ENCODE measurements around the gene PPP2R5D. TPM values are rescaled to one million over a fixed set of nuclear protein-coding genes. Genes with fewer than 3 reads are reported as not detected.

PPP2R5D gene
- total and polyA plus RNA-seq, 9 of the 15 experiments (the other 6 are each of a cell fraction or from before 2014, with no cell fraction given): 1.3 to 96.1 (median 38.4) TPM

DNA sequence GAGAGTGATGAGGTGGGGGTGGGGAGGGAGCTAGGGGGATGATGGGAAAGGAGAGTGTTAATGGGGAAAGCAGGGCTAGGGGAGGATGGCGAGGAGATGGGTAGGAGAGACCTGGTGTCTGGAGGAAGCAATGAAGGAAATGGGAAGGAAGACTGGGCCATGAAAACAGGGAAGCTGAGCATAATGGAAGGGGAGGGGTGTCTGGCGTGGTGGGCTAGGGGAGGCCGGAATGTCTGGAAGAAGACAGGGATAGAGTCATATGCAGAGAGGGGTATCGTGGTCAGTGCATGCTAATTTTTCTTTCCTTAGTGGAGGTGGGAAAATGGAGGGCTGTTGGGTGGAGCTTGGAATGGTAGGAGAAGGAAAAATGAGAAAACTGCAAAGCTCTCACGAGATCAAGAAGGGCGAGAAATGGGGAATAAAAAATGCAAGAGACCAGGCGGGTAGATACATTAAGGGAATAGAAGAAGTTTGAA is 30.1 kb downstream of the PPP2R5D start (continued):
- TF ChIP-seq, protein P1, sequence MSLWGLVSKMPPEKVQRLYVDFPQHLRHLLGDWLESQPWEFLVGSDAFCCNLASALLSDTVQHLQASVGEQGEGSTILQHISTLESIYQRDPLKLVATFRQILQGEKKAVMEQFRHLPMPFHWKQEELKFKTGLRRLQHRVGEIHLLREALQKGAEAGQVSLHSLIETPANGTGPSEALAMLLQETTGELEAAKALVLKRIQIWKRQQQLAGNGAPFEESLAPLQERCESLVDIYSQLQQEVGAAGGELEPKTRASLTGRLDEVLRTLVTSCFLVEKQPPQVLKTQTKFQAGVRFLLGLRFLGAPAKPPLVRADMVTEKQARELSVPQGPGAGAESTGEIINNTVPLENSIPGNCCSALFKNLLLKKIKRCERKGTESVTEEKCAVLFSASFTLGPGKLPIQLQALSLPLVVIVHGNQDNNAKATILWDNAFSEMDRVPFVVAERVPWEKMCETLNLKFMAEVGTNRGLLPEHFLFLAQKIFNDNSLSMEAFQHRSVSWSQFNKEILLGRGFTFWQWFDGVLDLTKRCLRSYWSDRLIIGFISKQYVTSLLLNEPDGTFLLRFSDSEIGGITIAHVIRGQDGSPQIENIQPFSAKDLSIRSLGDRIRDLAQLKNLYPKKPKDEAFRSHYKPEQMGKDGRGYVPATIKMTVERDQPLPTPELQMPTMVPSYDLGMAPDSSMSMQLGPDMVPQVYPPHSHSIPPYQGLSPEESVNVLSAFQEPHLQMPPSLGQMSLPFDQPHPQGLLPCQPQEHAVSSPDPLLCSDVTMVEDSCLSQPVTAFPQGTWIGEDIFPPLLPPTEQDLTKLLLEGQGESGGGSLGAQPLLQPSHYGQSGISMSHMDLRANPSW (CRISPR knock-in tag; IDR thresholded peaks at IDR 0.05): no peak
- TF ChIP-seq CEBPG (CRISPR knock-in tag; IDR thresholded peaks at IDR 0.05): no peak
- no peak for TF ChIP-seq CEBPG (tag; conservative IDR thresholded peaks at IDR 0.05 in 1 of 2, IDR thresholded peaks at IDR 0.05 in 1 of 2)
- no peak for TF ChIP-seq HMGN3 (IDR thresholded peaks at IDR 0.05; ENCODE audit: borderline replicate concordance, extremely low read depth, insufficient read length, low read depth, low read length)
- TF ChIP-seq FOSL1 (tag; conservative IDR thresholded peaks at IDR 0.05): no peak
- no peak for TF ChIP-seq ZNF24 (IDR thresholded peaks at IDR 0.05)
- TF ChIP-seq, protein P2, sequence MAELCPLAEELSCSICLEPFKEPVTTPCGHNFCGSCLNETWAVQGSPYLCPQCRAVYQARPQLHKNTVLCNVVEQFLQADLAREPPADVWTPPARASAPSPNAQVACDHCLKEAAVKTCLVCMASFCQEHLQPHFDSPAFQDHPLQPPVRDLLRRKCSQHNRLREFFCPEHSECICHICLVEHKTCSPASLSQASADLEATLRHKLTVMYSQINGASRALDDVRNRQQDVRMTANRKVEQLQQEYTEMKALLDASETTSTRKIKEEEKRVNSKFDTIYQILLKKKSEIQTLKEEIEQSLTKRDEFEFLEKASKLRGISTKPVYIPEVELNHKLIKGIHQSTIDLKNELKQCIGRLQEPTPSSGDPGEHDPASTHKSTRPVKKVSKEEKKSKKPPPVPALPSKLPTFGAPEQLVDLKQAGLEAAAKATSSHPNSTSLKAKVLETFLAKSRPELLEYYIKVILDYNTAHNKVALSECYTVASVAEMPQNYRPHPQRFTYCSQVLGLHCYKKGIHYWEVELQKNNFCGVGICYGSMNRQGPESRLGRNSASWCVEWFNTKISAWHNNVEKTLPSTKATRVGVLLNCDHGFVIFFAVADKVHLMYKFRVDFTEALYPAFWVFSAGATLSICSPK (IDR thresholded peaks at IDR 0.05; ENCODE audit: borderline replicate concordance): peak; percentile 55; the same call in 1 of the 2 replicates
- TF ChIP-seq EHMT2 (IDR thresholded peaks at IDR 0.05): peak; percentile 77; the same call in 1 of the 2 replicates
- no peak for TF ChIP-seq ZNF584 (CRISPR knock-in tag; IDR thresholded peaks at IDR 0.05; ENCODE audit: low read depth)
- no peak for TF ChIP-seq PPARD (CRISPR knock-in tag; IDR thresholded peaks at IDR 0.05)
- TF ChIP-seq ZNF586 (CRISPR knock-in tag; conservative IDR thresholded peaks at IDR 0.05): no peak
- TF ChIP-seq CSDE1 (IDR thresholded peaks at IDR 0.05): 0 out of 4 replicates have a peak, but pooled peaks of 1 of the 2 experiments have one; percentile 70
- TF ChIP-seq ZNF551 (CRISPR knock-in tag; IDR thresholded peaks at IDR 0.05): no peak
- TF ChIP-seq ARNT (IDR thresholded peaks at IDR 0.05): peak in 1 of 2 experiments; percentile 39; a peak in 1 of 4 replicates
- TF ChIP-seq RBM34 (IDR thresholded peaks at IDR 0.05; ENCODE audit: borderline replicate concordance, insufficient read depth, low read length): no peak
- peak; percentile 60 for TF ChIP-seq ARID1B (IDR thresholded peaks at IDR 0.05)
- TF ChIP-seq ARHGAP35 (IDR thresholded peaks at IDR 0.05; ENCODE audit: partially characterized antibody): peak; percentile 80
- TF ChIP-seq ZNF696 (CRISPR knock-in tag; conservative IDR thresholded peaks at IDR 0.05): no peak
- no peak for TF ChIP-seq ZNF764 (CRISPR knock-in tag; IDR thresholded peaks at IDR 0.05; ENCODE audit: low read depth)
- peak; percentile 25 for TF ChIP-seq ASH1L (IDR thresholded peaks at IDR 0.05; ENCODE audit: borderline replicate concordance, low read depth, partially characterized antibody)
- TF ChIP-seq, protein P3, sequence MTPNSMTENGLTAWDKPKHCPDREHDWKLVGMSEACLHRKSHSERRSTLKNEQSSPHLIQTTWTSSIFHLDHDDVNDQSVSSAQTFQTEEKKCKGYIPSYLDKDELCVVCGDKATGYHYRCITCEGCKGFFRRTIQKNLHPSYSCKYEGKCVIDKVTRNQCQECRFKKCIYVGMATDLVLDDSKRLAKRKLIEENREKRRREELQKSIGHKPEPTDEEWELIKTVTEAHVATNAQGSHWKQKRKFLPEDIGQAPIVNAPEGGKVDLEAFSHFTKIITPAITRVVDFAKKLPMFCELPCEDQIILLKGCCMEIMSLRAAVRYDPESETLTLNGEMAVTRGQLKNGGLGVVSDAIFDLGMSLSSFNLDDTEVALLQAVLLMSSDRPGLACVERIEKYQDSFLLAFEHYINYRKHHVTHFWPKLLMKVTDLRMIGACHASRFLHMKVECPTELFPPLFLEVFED (CRISPR knock-in tag; conservative IDR thresholded peaks at IDR 0.05): peak; percentile 82; the same call in 1 of the 2 replicates
- no peak for TF ChIP-seq ZNF175 (CRISPR knock-in tag; IDR thresholded peaks at IDR 0.05; ENCODE audit: low read depth)
- peak in 1 of 2 experiments; percentile 38; a peak in 1 of 4 replicates for TF ChIP-seq KDM1A (IDR thresholded peaks at IDR 0.05)
- no peak; the same call in 1 of the 2 replicates for TF ChIP-seq SIN3B (IDR thresholded peaks at IDR 0.05; ENCODE audit: low read depth)
- no peak for TF ChIP-seq RBM22 (IDR thresholded peaks at IDR 0.05; ENCODE audit: low read depth, low read length, poor library complexity, severe bottlenecking)

All from K562 (cell line).